Astrocyte of the spinal cord (primary cell): Measurements from ENCODE around the gene AFAP1L1.
A peak's percentile ranks its signal among the peaks of the same experiment; 100 is the strongest.

Experiments
- DNase-seq: peaks from one replicate; pipeline ENCODE4 v3.0.0; 2011; ENCODE audit warnings: low read depth, low spot score
- H3K4me3 ChIP-seq: 2 replicates; pipeline ENCODE4 v1.5.1; 2011; ENCODE audit warnings: low read depth, mild to moderate bottlenecking, low read length, moderate library complexity
- CTCF ChIP-seq: IDR thresholded peaks from 2 replicates; pipeline ENCODE4 v1.5.1; 2012; ENCODE audit warnings: low read depth, mild to moderate bottlenecking, low read length, inconsistent platforms
- in situ Hi-C: cut with HindIII; loops from 2 replicates; pipeline ENCODE4 v1.10.0; 2017; ENCODE audit warnings: low sequenced_read_pairs

The AFAP1L1 gene

GRCh38 chr5:149323621-149324205, 52.1 kb downstream of the AFAP1L1 start:
- H3K4me3 ChIP-seq, result no peak overlapping the region
- in situ Hi-C loops, result no loop called here
- no peak for TF ChIP-seq CTCF
- DNase-seq, result no peak

- in situ Hi-C loops, result no loop called here
- DNase-seq, result no peak
- no peak for TF ChIP-seq CTCF
- H3K4me3 ChIP-seq, result no peak overlapping the region
Observed at GRCh38 chr5:149324641-149325040, 53.0 kb downstream of the AFAP1L1 start.

- no peak for DNase-seq
- in situ Hi-C loops, result no loop called here
- TF ChIP-seq CTCF, result no peak
- H3K4me3 ChIP-seq, result no peak overlapping the region
Observed at GRCh38 chr5:149325166-149325735, 53.6 kb downstream of the AFAP1L1 start.

- TF ChIP-seq CTCF, result no peak
- no peak overlapping the region for H3K4me3 ChIP-seq
- in situ Hi-C loops, result no loop called here
- DNase-seq, result peak; percentile 50
Observed at GRCh38 chr5:149325894-149326293, 54.2 kb downstream of the AFAP1L1 start.

GRCh38 chr5:149326611-149327010, 55.0 kb downstream of the AFAP1L1 start:
- H3K4me3 ChIP-seq, result no peak overlapping the region
- in situ Hi-C loops, result no loop called here
- TF ChIP-seq CTCF, result no peak
- DNase-seq, result no peak

GRCh38 chr5:149328177-149328576, 56.5 kb downstream of the AFAP1L1 start:
- DNase-seq, result no peak

More at GRCh38 chr5:149328177-149328576, 56.5 kb downstream of the AFAP1L1 start:
- in situ Hi-C loops, result no loop called here
- no peak overlapping the region for H3K4me3 ChIP-seq
- no peak for TF ChIP-seq CTCF
